HepG2 (cell line): ENCODE measurements around the gene CHDH. TPM values are rescaled to one million over a fixed set of nuclear protein-coding genes. Genes with fewer than 3 reads are reported as not detected.
A peak's percentile ranks its signal among the peaks of the same experiment; 100 is the strongest.

Experiments used
- CENPT ChIP-seq: sonication (generic); formaldehyde crosslinking; IDR thresholded peaks from 2 replicates; pipeline ENCODE4 v1.8.0; 2022; ENCODE audit warnings: low read depth, mild to moderate bottlenecking, moderate library complexity, missing genetic modification reagents
- FOXK2 ChIP-seq: fragments of 450-650 bp; IDR thresholded peaks from 2 replicates; pipeline ENCODE4 v1.6.1; 2016
- HNRNPH1 ChIP-seq: fragments of 200-400 bp; formaldehyde crosslinking; optimal IDR thresholded peaks from 2 replicates; pipeline ENCODE3; 2017; ENCODE audit warnings: mild to moderate bottlenecking, low read depth, low read length
- HOXA3 ChIP-seq: sonication (generic); formaldehyde crosslinking; IDR thresholded peaks from 2 replicates; pipeline ENCODE4 v1.5.0; 2020; ENCODE audit warnings: missing genetic modification reagents
- IKZF5 ChIP-seq: IDR thresholded peaks from 2 replicates; pipeline ENCODE4 v1.6.1; 2018; ENCODE audit warnings: missing genetic modification reagents, mild to moderate bottlenecking, missing compliant biosample characterization
- KDM5A ChIP-seq: fragments of 200-600 bp; sonication (generic); IDR thresholded peaks from 2 replicates; pipeline ENCODE4 v1.7.0; 2018; ENCODE audit warnings: antibody characterized with exemption, mild to moderate bottlenecking, low read length, borderline replicate concordance
- MEIS2 ChIP-seq: sonication (generic); formaldehyde crosslinking; IDR thresholded peaks from 2 replicates; pipeline ENCODE4 v1.9.0; 2021; ENCODE audit warnings: mild to moderate bottlenecking, missing genetic modification reagents
- PHF21A ChIP-seq: sonication (generic); formaldehyde crosslinking; IDR thresholded peaks from 2 replicates; pipeline ENCODE4 v1.5.0; 2020; ENCODE audit warnings: mild to moderate bottlenecking, missing genetic modification reagents
- PPARG ChIP-seq: conservative IDR thresholded peaks from 2 replicates; pipeline ENCODE4 v1.6.1; 2016; ENCODE audit warnings: missing biosample characterization, missing genetic modification reagents
- ZBTB10 ChIP-seq: sonication (generic); formaldehyde crosslinking; IDR thresholded peaks from 2 replicates; pipeline ENCODE4 v1.4.0; 2020; ENCODE audit warnings: missing genetic modification reagents, borderline replicate concordance
- ZNF33B ChIP-seq: sonication (generic); formaldehyde crosslinking; IDR thresholded peaks from 2 replicates; pipeline ENCODE4 v1.5.1; 2020; ENCODE audit warnings: mild to moderate bottlenecking, missing genetic modification reagents
- ZNF446 ChIP-seq: sonication (generic); formaldehyde crosslinking; IDR thresholded peaks from 2 replicates; pipeline ENCODE4 v1.5.0; 2020; ENCODE audit warnings: mild to moderate bottlenecking, missing genetic modification reagents
- ZNF746 ChIP-seq: sonication (generic); formaldehyde crosslinking; IDR thresholded peaks from 2 replicates; pipeline ENCODE4 v1.8.0; 2022; ENCODE audit warnings: mild to moderate bottlenecking, missing genetic modification reagents
- ZSCAN30 ChIP-seq: sonication (generic); formaldehyde crosslinking; IDR thresholded peaks from 2 replicates; pipeline ENCODE4 v1.5.0; 2020; ENCODE audit warnings: mild to moderate bottlenecking, missing genetic modification reagents
- polyA plus RNA-seq, 8 experiments: library from polyadenylated mRNA; depleted of rRNA in 3 of 8; stranded (reverse) in 7 of 8; unstranded in 1 of 8; fragments of >200 nt; fragmentation: Illumina TruSeq in 4 of 8; extraction: Trizol in 4 of 8; gene quantifications; 2 replicates each; pipeline versions ENCODE4 v1.2.1 to v1.2.3, GENCODE V29; 2011 to 2016; ENCODE audit warnings: low read depth in 4 of 8, missing spikeins in 1 of 8, mixed read lengths in 1 of 8; ENCODE audit not compliant: insufficient read depth in 1 of 8
- total RNA-seq, 5 experiments: library from RNA; depleted of rRNA; stranded (reverse); fragments of >200 nt; fragmentation: Illumina TruSeq; extraction: Trizol; gene quantifications; 2 replicates each; pipeline ENCODE4 v1.2.3, GENCODE V29; 2016; ENCODE audit warnings: low read depth in 1 of 5
- TF ChIP-seq, protein P1 (sequence below): sonication (generic); formaldehyde crosslinking; IDR thresholded peaks from 2 replicates; pipeline ENCODE4 v1.4.0; 2020; ENCODE audit warnings: missing genetic modification reagents
- TF ChIP-seq, protein P2 (sequence below): sonication (generic); formaldehyde crosslinking; IDR thresholded peaks from 2 replicates; pipeline ENCODE4 v1.8.0; 2022; ENCODE audit warnings: missing genetic modification reagents, mild to moderate bottlenecking, borderline replicate concordance
- TF ChIP-seq, protein P3 (sequence below): sonication (generic); formaldehyde crosslinking; IDR thresholded peaks from 2 replicates; pipeline ENCODE4 v1.4.0; 2020; ENCODE audit warnings: mild to moderate bottlenecking, missing genetic modification reagents
- TF ChIP-seq, protein P4 (sequence below): IDR thresholded peaks from 2 replicates; pipeline ENCODE4 v1.6.1; 2016; ENCODE audit warnings: mild to moderate bottlenecking

The CHDH gene
- total and polyA plus RNA-seq, 2 of the 13 experiments (the other 11 are each of a cell fraction or from before 2014, with no cell fraction given) = 28.1 to 48.9 TPM

DNA sequence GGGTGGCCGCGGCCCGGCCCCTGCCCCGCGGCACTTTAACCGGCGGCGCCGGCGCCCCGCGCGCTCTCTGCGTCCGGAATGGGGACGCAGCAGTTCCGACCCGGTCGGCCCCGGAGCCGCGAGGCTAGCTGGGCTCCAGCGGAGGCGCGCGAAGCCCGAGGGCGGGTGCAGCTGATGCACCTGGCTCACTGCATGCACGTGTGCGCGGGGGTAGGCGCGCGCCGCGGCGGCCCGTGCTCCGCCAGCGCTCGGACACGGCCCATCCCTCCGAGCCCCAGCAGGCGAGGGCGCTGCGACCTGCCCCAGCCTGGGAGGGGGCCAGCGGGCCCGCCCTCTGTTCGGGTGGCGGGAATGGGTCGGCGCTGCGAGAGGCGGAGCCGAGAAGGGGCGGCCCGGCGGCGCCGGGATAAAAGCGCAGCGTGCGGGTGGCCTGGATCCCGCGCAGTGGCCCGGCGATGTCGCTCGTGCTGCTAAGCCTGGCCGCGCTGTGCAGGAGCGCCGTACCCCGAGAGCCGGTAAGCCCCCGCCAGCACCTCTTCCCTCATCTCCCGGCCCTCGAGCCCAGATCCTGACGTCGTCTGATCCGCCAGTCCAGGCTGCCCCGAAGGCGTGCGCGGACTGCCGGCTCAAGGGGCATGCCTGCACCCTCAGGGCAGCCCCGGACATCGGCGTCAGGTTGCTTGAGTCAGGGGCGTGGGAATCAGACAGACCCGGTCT lies at the start of gene CHDH, which contains the start of gene IL17RB (continued):
- TF ChIP-seq, protein P1, sequence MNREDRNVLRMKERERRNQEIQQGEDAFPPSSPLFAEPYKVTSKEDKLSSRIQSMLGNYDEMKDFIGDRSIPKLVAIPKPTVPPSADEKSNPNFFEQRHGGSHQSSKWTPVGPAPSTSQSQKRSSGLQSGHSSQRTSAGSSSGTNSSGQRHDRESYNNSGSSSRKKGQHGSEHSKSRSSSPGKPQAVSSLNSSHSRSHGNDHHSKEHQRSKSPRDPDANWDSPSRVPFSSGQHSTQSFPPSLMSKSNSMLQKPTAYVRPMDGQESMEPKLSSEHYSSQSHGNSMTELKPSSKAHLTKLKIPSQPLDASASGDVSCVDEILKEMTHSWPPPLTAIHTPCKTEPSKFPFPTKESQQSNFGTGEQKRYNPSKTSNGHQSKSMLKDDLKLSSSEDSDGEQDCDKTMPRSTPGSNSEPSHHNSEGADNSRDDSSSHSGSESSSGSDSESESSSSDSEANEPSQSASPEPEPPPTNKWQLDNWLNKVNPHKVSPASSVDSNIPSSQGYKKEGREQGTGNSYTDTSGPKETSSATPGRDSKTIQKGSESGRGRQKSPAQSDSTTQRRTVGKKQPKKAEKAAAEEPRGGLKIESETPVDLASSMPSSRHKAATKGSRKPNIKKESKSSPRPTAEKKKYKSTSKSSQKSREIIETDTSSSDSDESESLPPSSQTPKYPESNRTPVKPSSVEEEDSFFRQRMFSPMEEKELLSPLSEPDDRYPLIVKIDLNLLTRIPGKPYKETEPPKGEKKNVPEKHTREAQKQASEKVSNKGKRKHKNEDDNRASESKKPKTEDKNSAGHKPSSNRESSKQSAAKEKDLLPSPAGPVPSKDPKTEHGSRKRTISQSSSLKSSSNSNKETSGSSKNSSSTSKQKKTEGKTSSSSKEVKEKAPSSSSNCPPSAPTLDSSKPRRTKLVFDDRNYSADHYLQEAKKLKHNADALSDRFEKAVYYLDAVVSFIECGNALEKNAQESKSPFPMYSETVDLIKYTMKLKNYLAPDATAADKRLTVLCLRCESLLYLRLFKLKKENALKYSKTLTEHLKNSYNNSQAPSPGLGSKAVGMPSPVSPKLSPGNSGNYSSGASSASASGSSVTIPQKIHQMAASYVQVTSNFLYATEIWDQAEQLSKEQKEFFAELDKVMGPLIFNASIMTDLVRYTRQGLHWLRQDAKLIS = peak; percentile 72; the same call in 1 of the 2 replicates
- peak; percentile 2; the same call in 1 of the 2 replicates for TF ChIP-seq KDM5A
- TF ChIP-seq FOXK2 = no peak
- no peak; the same call in 1 of the 2 replicates for TF ChIP-seq HOXA3 (CRISPR knock-in tag)
- peak; percentile 60; the same call in 1 of the 2 replicates for TF ChIP-seq PHF21A (CRISPR knock-in tag)
- TF ChIP-seq, protein P2, sequence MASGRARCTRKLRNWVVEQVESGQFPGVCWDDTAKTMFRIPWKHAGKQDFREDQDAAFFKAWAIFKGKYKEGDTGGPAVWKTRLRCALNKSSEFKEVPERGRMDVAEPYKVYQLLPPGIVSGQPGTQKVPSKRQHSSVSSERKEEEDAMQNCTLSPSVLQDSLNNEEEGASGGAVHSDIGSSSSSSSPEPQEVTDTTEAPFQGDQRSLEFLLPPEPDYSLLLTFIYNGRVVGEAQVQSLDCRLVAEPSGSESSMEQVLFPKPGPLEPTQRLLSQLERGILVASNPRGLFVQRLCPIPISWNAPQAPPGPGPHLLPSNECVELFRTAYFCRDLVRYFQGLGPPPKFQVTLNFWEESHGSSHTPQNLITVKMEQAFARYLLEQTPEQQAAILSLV = peak; percentile 78; the same call in 1 of the 2 replicates
- peak; percentile 52; the same call in 1 of the 2 replicates for TF ChIP-seq ZNF746 (CRISPR knock-in tag)
- TF ChIP-seq ZBTB10 (CRISPR knock-in tag) = no peak; the same call in 1 of the 2 replicates
- TF ChIP-seq PPARG (CRISPR knock-in tag) = peak; percentile 24; the same call in 1 of the 2 replicates
- TF ChIP-seq IKZF5 (CRISPR knock-in tag) = peak; percentile 84
- TF ChIP-seq, protein P3, sequence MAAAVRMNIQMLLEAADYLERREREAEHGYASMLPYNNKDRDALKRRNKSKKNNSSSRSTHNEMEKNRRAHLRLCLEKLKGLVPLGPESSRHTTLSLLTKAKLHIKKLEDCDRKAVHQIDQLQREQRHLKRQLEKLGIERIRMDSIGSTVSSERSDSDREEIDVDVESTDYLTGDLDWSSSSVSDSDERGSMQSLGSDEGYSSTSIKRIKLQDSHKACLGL (CRISPR knock-in tag) = peak; percentile 88
- TF ChIP-seq HNRNPH1 = no peak
- TF ChIP-seq, protein P4, sequence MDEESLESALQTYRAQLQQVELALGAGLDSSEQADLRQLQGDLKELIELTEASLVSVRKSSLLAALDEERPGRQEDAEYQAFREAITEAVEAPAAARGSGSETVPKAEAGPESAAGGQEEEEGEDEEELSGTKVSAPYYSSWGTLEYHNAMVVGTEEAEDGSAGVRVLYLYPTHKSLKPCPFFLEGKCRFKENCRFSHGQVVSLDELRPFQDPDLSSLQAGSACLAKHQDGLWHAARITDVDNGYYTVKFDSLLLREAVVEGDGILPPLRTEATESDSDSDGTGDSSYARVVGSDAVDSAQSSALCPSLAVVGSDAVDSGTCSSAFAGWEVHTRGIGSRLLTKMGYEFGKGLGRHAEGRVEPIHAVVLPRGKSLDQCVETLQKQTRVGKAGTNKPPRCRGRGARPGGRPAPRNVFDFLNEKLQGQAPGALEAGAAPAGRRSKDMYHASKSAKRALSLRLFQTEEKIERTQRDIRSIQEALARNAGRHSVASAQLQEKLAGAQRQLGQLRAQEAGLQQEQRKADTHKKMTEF (CRISPR knock-in tag) = peak; percentile 88
- no peak; the same call in 1 of the 2 replicates for TF ChIP-seq ZNF33B (CRISPR knock-in tag)
- peak; percentile 71; the same call in 1 of the 2 replicates for TF ChIP-seq CENPT (CRISPR knock-in tag)
- TF ChIP-seq ZNF446 (CRISPR knock-in tag) = 0 out of 2 replicates have a peak, but pooled peaks have one; percentile 60
- no peak for TF ChIP-seq ZSCAN30 (CRISPR knock-in tag)
- TF ChIP-seq MEIS2 (CRISPR knock-in tag) = peak; percentile 60
